PC-9 (cell line): Measurements from ENCODE around the gene TMEM164.

Experiments
- EZH2 ChIP-seq: fragments of 200-600 bp; sonication (generic); IDR thresholded peaks from 2 replicates; pipeline ENCODE4 v1.8.0; 2017; ENCODE audit warnings: antibody characterized with exemption, low read depth
- TF ChIP-seq, protein P1 (sequence below): fragments of 200-600 bp; sonication (generic); conservative IDR thresholded peaks from 2 replicates; pipeline ENCODE4 v1.6.1; 2017; ENCODE audit warnings: mixed run types, antibody characterized with exemption, mild to moderate bottlenecking, moderate library complexity

DNA sequence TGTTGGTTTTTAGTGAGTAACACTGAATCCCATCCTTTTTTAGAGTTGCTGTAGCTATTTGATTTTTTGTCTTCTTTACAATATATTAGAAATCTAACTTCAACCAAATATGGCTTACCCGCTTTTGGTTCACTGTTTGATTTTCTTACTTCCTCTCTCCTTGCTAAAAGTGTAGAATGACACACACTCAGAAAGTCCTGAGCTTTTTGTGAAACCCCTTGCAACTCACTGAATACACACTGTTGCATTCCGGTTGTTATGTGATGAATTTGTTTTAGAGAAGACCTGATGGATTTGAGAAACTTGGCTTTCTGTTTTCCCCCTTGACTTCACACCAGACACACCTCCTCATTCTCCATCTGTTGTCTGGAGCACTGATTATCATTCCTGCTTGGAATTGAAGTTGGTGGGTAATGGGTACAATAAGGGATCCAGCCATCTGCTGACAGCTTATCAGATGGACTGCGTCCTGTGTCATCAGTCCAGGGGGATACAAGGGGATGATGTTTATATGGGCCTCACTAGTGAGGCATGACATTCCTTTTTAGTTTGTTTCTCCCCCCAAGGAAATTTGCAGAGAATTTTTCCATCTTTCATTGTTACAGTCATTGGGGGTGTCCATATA is 5.2 kb downstream of the TMEM164 start:
- TF ChIP-seq, protein P1, sequence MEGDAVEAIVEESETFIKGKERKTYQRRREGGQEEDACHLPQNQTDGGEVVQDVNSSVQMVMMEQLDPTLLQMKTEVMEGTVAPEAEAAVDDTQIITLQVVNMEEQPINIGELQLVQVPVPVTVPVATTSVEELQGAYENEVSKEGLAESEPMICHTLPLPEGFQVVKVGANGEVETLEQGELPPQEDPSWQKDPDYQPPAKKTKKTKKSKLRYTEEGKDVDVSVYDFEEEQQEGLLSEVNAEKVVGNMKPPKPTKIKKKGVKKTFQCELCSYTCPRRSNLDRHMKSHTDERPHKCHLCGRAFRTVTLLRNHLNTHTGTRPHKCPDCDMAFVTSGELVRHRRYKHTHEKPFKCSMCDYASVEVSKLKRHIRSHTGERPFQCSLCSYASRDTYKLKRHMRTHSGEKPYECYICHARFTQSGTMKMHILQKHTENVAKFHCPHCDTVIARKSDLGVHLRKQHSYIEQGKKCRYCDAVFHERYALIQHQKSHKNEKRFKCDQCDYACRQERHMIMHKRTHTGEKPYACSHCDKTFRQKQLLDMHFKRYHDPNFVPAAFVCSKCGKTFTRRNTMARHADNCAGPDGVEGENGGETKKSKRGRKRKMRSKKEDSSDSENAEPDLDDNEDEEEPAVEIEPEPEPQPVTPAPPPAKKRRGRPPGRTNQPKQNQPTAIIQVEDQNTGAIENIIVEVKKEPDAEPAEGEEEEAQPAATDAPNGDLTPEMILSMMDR, result no peak
- no peak for TF ChIP-seq EZH2
